Ramos (cell line): ENCODE data around the gene GRIK3.
"Not testable (repeated sequence)": the region's sequence is repeated elsewhere in the genome, so short reads cannot be mapped to it uniquely, and the experiment has no call there.

Experiments
- in situ Hi-C: fragments of 300-500 bp; cut with MboI; formaldehyde crosslinking; loops from one replicate; pipeline ENCODE4 v1.14.3; 2022; ENCODE audit warnings: low sequenced_read_pairs; ENCODE audit not compliant: unreplicated experiment

GRIK3 gene

DNA sequence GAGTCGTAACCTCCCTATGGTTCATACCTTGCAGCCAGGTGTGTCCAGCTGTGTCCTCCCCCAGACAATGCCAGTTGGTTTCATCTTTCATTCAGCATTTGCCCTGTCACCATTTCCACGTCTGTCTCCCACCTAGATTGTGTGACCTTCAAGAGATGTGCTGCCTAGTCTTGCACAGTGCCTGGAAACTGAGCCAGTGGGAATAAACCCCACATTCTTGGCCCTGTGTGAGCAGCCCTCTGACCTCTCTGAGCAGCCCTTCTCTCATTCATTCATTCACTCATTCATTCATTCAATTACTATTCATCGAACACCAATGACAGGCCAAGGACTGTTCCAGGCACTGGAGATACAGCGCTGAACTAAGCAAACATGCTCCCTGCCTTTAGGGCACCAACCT, 115.7 kb downstream of the GRIK3 start:
- in situ Hi-C loops: no loop called here

- in situ Hi-C loops: not testable (repeated sequence)
These were observed 117.8 kb downstream of the GRIK3 start for GRCh38 chr1:36916542-36916941.

GRCh38 chr1:36913484-36914060, 120.7 kb downstream of the GRIK3 start:
- in situ Hi-C loops: no loop called here

GRCh38 chr1:36913016-36913415, 121.3 kb downstream of the GRIK3 start:
- in situ Hi-C loops: no loop called here

- in situ Hi-C loops: no loop called here
These were observed 121.9 kb downstream of the GRIK3 start for GRCh38 chr1:36912365-36912865.

DNA sequence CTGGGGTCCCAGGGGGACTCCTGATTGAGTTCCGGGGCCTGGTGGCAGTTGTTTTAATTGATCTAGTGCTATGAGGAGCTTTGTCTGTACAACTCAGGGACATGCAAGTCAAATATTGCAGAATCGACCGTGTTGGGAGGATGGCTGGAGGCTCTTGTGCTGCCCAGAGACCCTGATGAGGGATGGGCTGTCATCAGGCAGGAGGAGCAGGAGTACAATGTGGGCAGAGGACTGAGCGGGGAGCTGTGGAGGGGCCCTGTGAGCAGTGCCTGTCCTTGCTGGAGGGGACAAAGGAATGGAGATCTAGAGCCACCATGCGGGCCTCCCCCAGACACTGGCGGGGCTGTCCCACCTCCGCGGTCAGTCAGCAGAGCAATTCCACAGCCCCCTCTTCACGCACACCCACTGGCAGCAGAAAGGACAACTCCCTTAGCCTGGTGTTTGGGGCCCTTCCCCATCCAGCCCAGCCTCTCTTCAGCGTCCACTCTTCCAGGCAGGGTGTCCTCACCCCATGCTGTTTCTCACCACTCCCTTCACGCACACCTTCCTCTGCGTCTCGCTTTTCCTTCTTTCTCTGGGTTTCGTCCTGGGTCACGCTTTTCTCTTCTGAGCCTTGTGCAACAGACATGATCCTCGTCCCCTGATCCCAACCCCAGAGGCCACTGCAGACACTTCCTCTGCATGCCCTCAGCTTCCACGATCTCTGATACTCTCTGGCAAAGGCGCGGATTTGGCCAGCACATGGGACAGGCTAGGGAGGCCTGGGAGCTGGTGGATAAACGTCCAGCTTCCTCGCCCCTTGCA, 122.6 kb downstream of the GRIK3 start:
- in situ Hi-C loops: no loop called here

GRCh38 chr1:36910886-36911540, 123.3 kb downstream of the GRIK3 start:
- in situ Hi-C loops: no loop called here

- in situ Hi-C loops: no loop called here
These were observed 124.2 kb downstream of the GRIK3 start for GRCh38 chr1:36909946-36910725.

DNA sequence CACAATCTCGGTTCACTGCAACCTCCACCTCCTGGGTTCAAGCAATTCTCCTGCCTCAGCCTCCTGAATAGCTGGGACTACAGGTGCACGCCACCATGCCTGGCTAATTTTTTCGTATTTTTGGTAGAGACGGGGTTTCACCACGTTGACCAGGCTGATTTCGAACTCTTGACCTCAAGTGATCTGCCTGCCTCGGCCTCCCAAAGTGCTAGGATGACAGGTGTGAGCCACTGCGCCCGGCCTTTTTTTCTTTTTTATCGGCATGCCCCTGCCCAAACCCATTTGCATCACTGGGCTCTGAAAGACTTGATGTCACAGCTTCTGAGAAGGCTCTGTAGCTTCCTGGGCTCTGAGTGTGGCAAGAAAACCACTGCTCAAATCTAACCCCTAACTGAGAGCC, 125.0 kb downstream of the GRIK3 start:
- in situ Hi-C loops: not testable (repeated sequence)

DNA sequence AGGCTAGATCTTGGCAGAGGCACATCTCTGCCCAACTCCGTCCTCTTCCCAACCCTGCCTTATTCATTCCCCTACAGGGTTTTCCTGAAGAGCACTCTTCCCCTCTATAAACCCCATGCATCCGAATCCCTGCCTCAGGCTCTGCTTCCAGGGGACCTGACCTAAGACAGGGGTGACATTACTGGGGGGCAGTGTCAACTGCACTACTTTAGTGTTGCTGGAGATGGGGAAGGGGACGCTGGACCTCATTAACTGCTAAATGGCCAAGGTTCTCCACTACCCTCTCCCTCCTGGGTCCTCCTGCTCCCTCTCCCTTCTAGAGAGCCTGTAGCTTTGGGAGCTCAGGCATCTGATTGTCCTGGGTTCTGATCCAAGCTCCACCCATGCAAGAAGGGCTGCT, 126.2 kb downstream of the GRIK3 start:
- in situ Hi-C loops: no loop called here

- in situ Hi-C loops: no loop called here
These were observed 127.8 kb downstream of the GRIK3 start for GRCh38 chr1:36906555-36906954.

GRCh38 chr1:36905941-36906340, 128.4 kb downstream of the GRIK3 start:
- in situ Hi-C loops: no loop called here

DNA sequence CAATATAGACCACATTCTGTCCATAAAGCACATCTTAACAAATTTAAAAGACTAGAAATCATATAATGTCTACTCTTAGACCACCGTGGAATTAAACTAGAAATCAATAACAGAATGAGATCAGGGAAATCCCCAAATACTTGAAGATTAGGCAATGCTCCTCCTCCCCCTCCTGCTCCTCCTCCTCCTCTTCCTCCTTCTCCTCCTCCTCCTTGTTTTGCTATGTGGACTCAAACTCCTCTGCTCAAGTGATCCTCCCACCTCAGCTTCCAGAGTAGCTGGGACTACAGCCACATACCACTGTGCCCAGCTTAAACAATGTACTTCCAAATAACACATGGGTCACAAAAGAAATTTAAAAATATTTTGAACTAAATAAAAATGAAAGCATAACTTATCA, 134.2 kb downstream of the GRIK3 start:
- in situ Hi-C loops: no loop called here

DNA sequence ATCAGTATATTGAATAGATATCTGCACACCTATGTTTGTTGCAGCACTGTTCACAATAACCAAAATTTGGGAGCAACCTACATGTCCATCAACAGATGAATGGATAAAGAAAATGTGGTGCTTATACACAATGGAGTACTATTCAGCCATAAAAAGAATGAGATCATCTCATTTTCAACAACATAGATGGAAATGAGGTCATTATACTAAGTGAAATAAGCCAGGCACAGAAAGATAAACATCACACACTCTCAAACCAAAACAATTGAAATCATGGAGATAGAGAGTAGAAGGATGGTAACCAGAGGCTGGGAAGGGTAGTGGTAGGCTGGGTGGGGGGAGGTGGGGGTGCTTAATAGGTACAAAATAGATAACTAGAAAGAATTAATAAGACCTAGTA, 136.5 kb downstream of the GRIK3 start:
- in situ Hi-C loops: not testable (repeated sequence)

DNA sequence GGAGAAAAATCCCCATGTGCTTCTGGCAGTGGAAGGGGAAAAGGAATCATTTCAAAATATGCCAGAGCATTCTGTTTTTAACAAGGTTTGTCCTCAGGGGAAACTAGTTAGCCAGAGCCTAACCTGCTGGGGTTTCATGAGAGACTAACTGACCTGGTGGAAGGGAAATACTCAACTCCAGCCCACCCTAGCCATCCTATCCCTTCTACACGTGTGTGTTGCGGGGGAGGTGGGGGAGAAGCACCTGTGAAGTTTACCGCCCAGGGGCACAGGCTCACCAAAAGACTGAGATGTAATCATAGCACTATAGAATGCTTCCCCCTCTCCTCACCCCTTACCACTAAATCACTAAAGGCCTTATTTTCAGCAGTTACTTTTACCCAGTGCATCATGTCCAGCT, 139.5 kb downstream of the GRIK3 start:
- in situ Hi-C loops: no loop called here

DNA sequence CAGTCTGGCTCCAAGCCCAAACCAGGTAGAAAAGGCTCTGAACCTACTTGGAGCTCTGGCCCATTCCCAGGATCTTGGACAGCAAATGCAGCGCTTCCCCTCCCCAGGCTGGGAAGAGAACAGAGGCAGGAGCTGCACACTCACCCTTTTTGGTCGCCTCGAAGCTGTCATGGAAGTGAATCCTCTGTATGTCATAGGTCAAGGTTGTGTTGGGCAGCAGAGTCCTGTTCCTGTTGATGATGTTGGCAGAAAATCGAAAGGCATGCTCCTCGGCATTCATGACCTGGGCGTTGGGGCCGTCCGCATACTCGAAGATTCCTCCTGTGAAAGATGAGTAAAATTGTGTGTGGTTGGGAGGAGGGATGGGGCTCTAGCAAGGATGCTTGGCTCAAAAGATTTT, 143.5 kb downstream of the GRIK3 start:
- in situ Hi-C loops: no loop called here

DNA sequence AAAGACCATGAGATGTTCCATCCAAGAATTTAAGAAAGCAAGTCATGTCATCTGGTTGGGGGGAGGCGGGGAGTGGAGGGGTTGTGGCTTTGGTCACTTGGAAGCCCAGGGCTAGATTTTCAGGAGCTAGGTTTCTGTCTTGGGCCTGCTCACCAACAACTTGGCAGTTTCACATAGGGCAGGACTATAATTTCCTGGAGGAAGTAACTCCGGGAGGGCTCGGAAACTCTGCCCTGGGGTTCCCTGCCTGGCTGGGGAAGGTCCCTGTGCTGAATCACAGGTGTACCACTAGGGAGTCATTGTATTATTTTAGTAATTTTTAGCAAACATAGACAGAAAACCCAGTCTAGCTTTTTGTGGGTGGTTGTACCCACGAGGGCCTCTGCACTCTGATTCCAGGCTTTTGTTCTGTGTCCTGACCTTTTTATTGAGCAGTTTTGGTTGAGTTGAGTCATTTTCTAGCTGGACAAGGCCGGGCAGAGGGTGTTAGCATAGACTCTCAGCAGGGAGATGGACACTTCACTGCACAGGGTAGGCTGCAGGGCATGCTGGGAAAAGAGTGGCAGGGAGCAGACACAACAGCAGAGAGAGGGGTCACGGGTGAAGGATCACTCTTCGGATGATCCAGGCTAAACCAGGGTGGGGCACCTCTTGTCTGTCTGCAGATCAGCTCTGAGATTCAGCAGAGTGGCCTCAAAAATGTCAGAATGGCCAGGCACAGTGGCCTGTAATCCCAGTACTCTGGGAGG, 144.7 kb downstream of the GRIK3 start:
- in situ Hi-C loops: no loop called here

DNA sequence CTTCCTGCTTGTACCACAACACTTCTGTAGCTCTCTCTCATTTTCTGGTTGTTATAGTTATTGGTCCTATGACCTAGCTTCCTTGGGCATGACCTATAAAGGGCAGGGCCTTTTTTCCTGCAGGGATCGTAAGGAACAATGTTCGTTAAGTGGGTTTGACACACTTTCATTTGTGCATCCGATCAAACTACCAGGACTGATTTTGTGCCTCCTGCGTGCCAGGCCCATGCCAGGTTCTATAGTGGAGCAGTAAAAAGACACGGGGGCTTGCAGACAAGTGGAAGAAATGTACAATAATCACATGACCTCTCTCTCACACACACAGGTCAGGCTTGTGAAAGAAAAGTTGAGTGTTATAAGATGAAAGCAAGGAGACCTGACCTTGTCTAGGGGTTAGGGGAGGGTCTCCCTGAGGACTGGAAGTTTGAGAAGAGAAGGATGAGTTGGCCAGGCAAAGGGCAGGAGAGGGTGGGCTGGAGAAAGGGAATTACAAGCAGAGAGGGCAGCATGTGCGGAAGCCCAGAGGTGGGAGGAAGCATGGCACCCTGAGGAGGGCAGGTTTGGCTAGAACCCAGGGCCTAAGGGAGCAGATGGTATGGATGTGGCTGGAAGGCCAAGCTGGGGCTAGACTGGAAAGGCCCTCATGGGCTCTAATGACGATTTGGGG, 145.4 kb downstream of the GRIK3 start:
- in situ Hi-C loops: no loop called here
